T-helper 2 cell treated with Interferon-gamma antibody and Interleukin-4, amounts not matched to agents 5 μg/mL and 100 μg/mL, for 36 hours (primary cell): ENCODE results near the gene RBL1.
"Not testable (repeated sequence)": the region's sequence is repeated elsewhere in the genome, so short reads cannot be mapped to it uniquely, and the experiment has no call there.

ENCODE experiments used
- DNase-seq: peaks from one replicate; pipeline ENCODE4 v3.0.0; 2021; ENCODE audit warnings: low spot score
- H3K27ac Mint-ChIP-seq: one replicate; pipeline ENCODE4 v1.8.0; 2021; ENCODE audit warnings: mild to moderate bottlenecking, mixed read lengths
- H3K27me3 Mint-ChIP-seq: one replicate; pipeline ENCODE4 v1.8.0; 2021; ENCODE audit warnings: low read depth, mixed read lengths
- H3K36me3 Mint-ChIP-seq: one replicate; pipeline ENCODE4 v1.8.0; 2021; ENCODE audit warnings: low read depth, mixed read lengths
- H3K4me1 Mint-ChIP-seq: one replicate; pipeline ENCODE4 v1.8.0; 2021; ENCODE audit warnings: low read depth, mixed read lengths
- H3K4me3 Mint-ChIP-seq: one replicate; pipeline ENCODE4 v1.8.0; 2022; ENCODE audit warnings: mild to moderate bottlenecking, moderate library complexity, mixed read lengths
- H3K9me3 Mint-ChIP-seq: one replicate; pipeline ENCODE4 v1.8.0; 2021; ENCODE audit warnings: mixed read lengths

The RBL1 gene

GRCh38 chr20:37108676-37109075 lies 12.9 kb upstream of the RBL1 start:
- no peak for DNase-seq
- no peak overlapping the region for H3K4me3 Mint-ChIP-seq
- H3K36me3 Mint-ChIP-seq, result no peaks in the 10 kb centered on the region
- no peaks in the 10 kb centered on the region for H3K9me3 Mint-ChIP-seq
- no peaks in the 10 kb centered on the region for H3K4me1 Mint-ChIP-seq
- no peaks in the 10 kb centered on the region for H3K27me3 Mint-ChIP-seq
- no peak overlapping the region for H3K27ac Mint-ChIP-seq

GRCh38 chr20:37102571-37102970 lies 6.8 kb upstream of the RBL1 start:
- H3K27me3 Mint-ChIP-seq, result peaks cover 6% of the 10 kb centered on the region
- no peak overlapping the region for H3K27ac Mint-ChIP-seq
- no peak for DNase-seq
- H3K9me3 Mint-ChIP-seq, result no peaks in the 10 kb centered on the region
- H3K36me3 Mint-ChIP-seq, result no peaks in the 10 kb centered on the region
- no peak overlapping the region for H3K4me3 Mint-ChIP-seq
- no peaks in the 10 kb centered on the region for H3K4me1 Mint-ChIP-seq

- Mint-ChIP-seq H3K4me3 (peak overlapping the region; percentile 96), H3K27me3 (peaks cover 4% of the 10 kb centered on the region), H3K36me3 (peaks cover 26% of the 10 kb centered on the region), H3K9me3 (no peaks in the 10 kb centered on the region), H3K4me1 (peaks cover 25% of the 10 kb centered on the region), H3K27ac (peak overlapping the region; percentile 98)
- no peak for DNase-seq
These were observed 731 bp upstream of the RBL1 start for GRCh38 chr20:37096415-37097041.

- DNase-seq, result peak; percentile 30
- H3K4me3 Mint-ChIP-seq, result peak overlapping the region; percentile 96
- H3K27ac Mint-ChIP-seq, result peak overlapping the region; percentile 95
- no peaks in the 10 kb centered on the region for H3K9me3 Mint-ChIP-seq
- peaks cover 31% of the 10 kb centered on the region for H3K4me1 Mint-ChIP-seq
- no peaks in the 10 kb centered on the region for H3K27me3 Mint-ChIP-seq
- peaks cover 35% of the 10 kb centered on the region for H3K36me3 Mint-ChIP-seq
These were observed 644 bp downstream of the RBL1 start for GRCh38 chr20:37095108-37095598.

- H3K9me3 Mint-ChIP-seq, result no peaks in the 10 kb centered on the region
- peaks cover 64% of the 10 kb centered on the region for H3K36me3 Mint-ChIP-seq
- no peaks in the 10 kb centered on the region for H3K27me3 Mint-ChIP-seq
- no peak overlapping the region for H3K27ac Mint-ChIP-seq
- peaks cover 31% of the 10 kb centered on the region for H3K4me1 Mint-ChIP-seq
- no peak for DNase-seq
- no peak overlapping the region for H3K4me3 Mint-ChIP-seq
These were observed 5.4 kb downstream of the RBL1 start for GRCh38 chr20:37090407-37090806.

- Mint-ChIP-seq H3K9me3 (no peaks in the 10 kb centered on the region), H3K27ac (peak overlapping the region; percentile 53), H3K36me3 (peaks cover 58% of the 10 kb centered on the region), H3K4me3 (no peak overlapping the region), H3K27me3 (no peaks in the 10 kb centered on the region), H3K4me1 (peaks cover 27% of the 10 kb centered on the region)
- DNase-seq, result no peak
These were observed 14.0 kb downstream of the RBL1 start for GRCh38 chr20:37081717-37082289.

GRCh38 chr20:37077009-37077408 lies 18.8 kb downstream of the RBL1 start:
- H3K4me3 Mint-ChIP-seq, result no peak overlapping the region
- H3K27ac Mint-ChIP-seq, result no peak overlapping the region
- DNase-seq, result no peak
- no peaks in the 10 kb centered on the region for H3K27me3 Mint-ChIP-seq
- peaks cover 70% of the 10 kb centered on the region for H3K36me3 Mint-ChIP-seq
- peaks cover 42% of the 10 kb centered on the region for H3K4me1 Mint-ChIP-seq
- peaks cover 6% of the 10 kb centered on the region for H3K9me3 Mint-ChIP-seq

GRCh38 chr20:37075932-37076685 lies 19.7 kb downstream of the RBL1 start:
- peaks cover 69% of the 10 kb centered on the region for H3K36me3 Mint-ChIP-seq
- peaks cover 6% of the 10 kb centered on the region for H3K9me3 Mint-ChIP-seq
- no peak overlapping the region for H3K4me3 Mint-ChIP-seq

GRCh38 chr20:37072293-37073196 lies 23.3 kb downstream of the RBL1 start:
- Mint-ChIP-seq H3K27me3 (no peaks in the 10 kb centered on the region), H3K9me3 (peaks cover 6% of the 10 kb centered on the region), H3K27ac (peak overlapping the region; percentile 91), H3K36me3 (peaks cover 60% of the 10 kb centered on the region), H3K4me1 (peaks cover 33% of the 10 kb centered on the region), H3K4me3 (peak overlapping the region; percentile 65)
- no peak for DNase-seq

More at GRCh38 chr20:37075932-37076685, 19.7 kb downstream of the RBL1 start:
- no peak for DNase-seq
- Mint-ChIP-seq H3K27me3 (no peaks in the 10 kb centered on the region), H3K4me1 (peaks cover 41% of the 10 kb centered on the region), H3K27ac (no peak overlapping the region)

- Mint-ChIP-seq H3K4me3 (peak overlapping the region; percentile 65), H3K27me3 (no peaks in the 10 kb centered on the region), H3K27ac (peak overlapping the region; percentile 91), H3K9me3 (peaks cover 6% of the 10 kb centered on the region), H3K4me1 (peaks cover 28% of the 10 kb centered on the region), H3K36me3 (peaks cover 65% of the 10 kb centered on the region)
- DNase-seq, result peak; percentile 54
These were observed 24.3 kb downstream of the RBL1 start for GRCh38 chr20:37071481-37071911.

- not testable (repeated sequence) for H3K9me3 Mint-ChIP-seq, H3K27me3 Mint-ChIP-seq, H3K27ac Mint-ChIP-seq, H3K4me3 Mint-ChIP-seq, DNase-seq
- Mint-ChIP-seq H3K36me3 (peaks cover 62% of the 10 kb centered on the region), H3K4me1 (peaks cover 21% of the 10 kb centered on the region)
These were observed 26.2 kb downstream of the RBL1 start for GRCh38 chr20:37069563-37069962.

GRCh38 chr20:37066168-37066567 lies 29.6 kb downstream of the RBL1 start:
- Mint-ChIP-seq H3K9me3 (no peaks in the 10 kb centered on the region), H3K36me3 (peaks cover 60% of the 10 kb centered on the region), H3K27me3 (no peaks in the 10 kb centered on the region), H3K4me1 (peaks cover 5% of the 10 kb centered on the region), H3K27ac (no peak overlapping the region), H3K4me3 (no peak overlapping the region)
- DNase-seq, result no peak

GRCh38 chr20:37055276-37055675 lies 40.5 kb downstream of the RBL1 start:
- Mint-ChIP-seq H3K36me3 (peaks cover 71% of the 10 kb centered on the region), H3K4me3 (no peak overlapping the region), H3K9me3 (no peaks in the 10 kb centered on the region), H3K27me3 (no peaks in the 10 kb centered on the region), H3K27ac (no peak overlapping the region), H3K4me1 (peaks cover 10% of the 10 kb centered on the region)
- DNase-seq, result no peak
